Mucosa of stomach (tissue), 1 donor: ENCODE measurements around the gene TMPRSS11F.

Source experiments
- H3K27me3 ChIP-seq: one replicate; pipeline ENCODE4 v1.7.0; 2013; ENCODE audit warnings: mild to moderate bottlenecking, low read length; ENCODE audit not compliant: control insufficient read depth, insufficient read depth
- H3K36me3 ChIP-seq: one replicate; pipeline ENCODE4 v1.7.0; 2013; ENCODE audit warnings: low read length; ENCODE audit not compliant: control insufficient read depth, insufficient read depth
- H3K4me1 ChIP-seq: one replicate; pipeline ENCODE4 v1.7.0; 2013; ENCODE audit warnings: mild to moderate bottlenecking, low read length; ENCODE audit not compliant: control insufficient read depth, insufficient read depth
- H3K4me3 ChIP-seq: one replicate; pipeline ENCODE4 v1.7.0; 2013; ENCODE audit warnings: low read length
- H3K9ac ChIP-seq: one replicate; pipeline ENCODE4 v1.7.0; 2013; ENCODE audit warnings: mild to moderate bottlenecking, low read length, moderate library complexity
- H3K9me3 ChIP-seq: one replicate; pipeline ENCODE4 v1.7.0; 2013; ENCODE audit warnings: mild to moderate bottlenecking, low read length, moderate library complexity; ENCODE audit not compliant: control insufficient read depth
- donor health status: Pancreatic carcinoma.

Gene TMPRSS11F

DNA sequence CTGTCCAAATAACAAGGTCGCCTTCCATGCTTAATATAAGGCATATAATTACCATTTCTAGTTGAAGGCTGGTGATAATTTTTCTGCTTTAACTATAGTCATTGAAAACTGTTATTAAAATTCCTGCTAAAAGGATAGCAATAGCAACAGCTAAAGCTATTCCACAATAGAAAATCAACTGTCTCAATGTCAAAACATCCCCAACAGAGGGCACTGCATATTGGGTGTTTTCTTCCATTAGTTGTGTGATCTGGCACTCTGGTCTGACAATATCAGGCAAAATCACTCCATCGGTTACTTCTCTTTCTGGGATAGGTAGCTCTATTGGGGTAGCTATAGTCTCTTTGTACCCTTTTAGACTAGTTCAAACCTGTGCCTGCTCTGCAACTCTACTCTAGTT, 53.5 kb downstream of the TMPRSS11F start:
- no peak overlapping the region for H3K4me3 ChIP-seq
- no peaks in the 10 kb centered on the region for H3K36me3 ChIP-seq
- H3K9ac ChIP-seq: no peak overlapping the region
- H3K27me3 ChIP-seq: no peaks in the 10 kb centered on the region
- no peaks in the 10 kb centered on the region for H3K4me1 ChIP-seq
- H3K9me3 ChIP-seq: no peaks in the 10 kb centered on the region

GRCh38 chr4:68074397-68074796, 55.3 kb downstream of the TMPRSS11F start:
- Histone ChIP-seq H3K4me3 (no peak overlapping the region), H3K9ac (no peak overlapping the region), H3K4me1 (no peaks in the 10 kb centered on the region), H3K27me3 (no peaks in the 10 kb centered on the region), H3K9me3 (no peaks in the 10 kb centered on the region), H3K36me3 (no peaks in the 10 kb centered on the region)

- no peaks in the 10 kb centered on the region for H3K4me1 ChIP-seq
- no peaks in the 10 kb centered on the region for H3K36me3 ChIP-seq
- no peak overlapping the region for H3K4me3 ChIP-seq
- H3K9me3 ChIP-seq: no peaks in the 10 kb centered on the region
- no peaks in the 10 kb centered on the region for H3K27me3 ChIP-seq
- H3K9ac ChIP-seq: no peak overlapping the region
Observed at GRCh38 chr4:68070302-68070701, 59.4 kb downstream of the TMPRSS11F start.

DNA sequence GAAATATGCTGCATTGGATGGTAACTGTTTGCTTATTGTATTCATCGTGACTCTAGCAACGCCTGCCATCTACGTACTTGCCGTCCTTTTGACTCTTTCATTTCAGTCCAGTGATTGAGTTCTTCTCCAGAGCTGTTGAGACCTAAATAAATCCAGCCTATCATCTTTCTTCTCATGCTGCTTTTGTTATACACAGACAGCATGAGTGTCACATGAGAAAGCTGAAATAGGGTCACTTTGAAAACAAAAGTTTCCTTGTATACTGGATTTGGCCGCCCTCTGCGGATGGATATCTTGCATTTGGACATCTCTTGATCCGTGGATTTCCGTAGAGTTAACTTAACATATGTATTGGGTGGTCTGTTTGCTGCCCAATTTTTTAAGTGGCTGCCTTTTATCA, 67.2 kb downstream of the TMPRSS11F start:
- H3K4me3 ChIP-seq: no peak overlapping the region
- H3K27me3 ChIP-seq: no peaks in the 10 kb centered on the region
- no peak overlapping the region for H3K9ac ChIP-seq
- no peaks in the 10 kb centered on the region for H3K36me3 ChIP-seq
- H3K4me1 ChIP-seq: no peaks in the 10 kb centered on the region
- H3K9me3 ChIP-seq: no peaks in the 10 kb centered on the region

DNA sequence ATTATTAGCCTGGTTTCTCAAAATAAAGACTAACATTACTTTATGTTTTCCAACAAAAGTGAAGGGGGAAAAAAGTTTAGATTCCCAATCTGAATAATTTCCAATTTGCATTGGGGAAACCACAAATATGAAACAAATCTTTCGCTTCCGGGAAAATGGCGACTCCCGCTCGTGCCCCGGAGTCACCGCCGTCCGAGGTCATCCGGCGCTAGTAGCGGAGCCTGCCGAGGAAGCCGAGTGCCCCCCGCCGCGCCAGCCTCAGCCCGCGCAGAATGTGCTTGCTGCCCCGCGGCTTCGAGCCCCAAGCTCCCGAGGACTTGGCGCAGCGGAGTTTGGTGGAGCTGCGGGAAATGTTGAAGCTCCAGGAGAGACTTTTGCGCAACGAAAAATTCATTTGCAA, 91.4 kb downstream of the TMPRSS11F start:
- Histone ChIP-seq H3K27me3 (no peaks in the 10 kb centered on the region), H3K9me3 (no peaks in the 10 kb centered on the region), H3K4me1 (no peaks in the 10 kb centered on the region), H3K36me3 (no peaks in the 10 kb centered on the region), H3K9ac (no peak overlapping the region), H3K4me3 (no peak overlapping the region)

DNA sequence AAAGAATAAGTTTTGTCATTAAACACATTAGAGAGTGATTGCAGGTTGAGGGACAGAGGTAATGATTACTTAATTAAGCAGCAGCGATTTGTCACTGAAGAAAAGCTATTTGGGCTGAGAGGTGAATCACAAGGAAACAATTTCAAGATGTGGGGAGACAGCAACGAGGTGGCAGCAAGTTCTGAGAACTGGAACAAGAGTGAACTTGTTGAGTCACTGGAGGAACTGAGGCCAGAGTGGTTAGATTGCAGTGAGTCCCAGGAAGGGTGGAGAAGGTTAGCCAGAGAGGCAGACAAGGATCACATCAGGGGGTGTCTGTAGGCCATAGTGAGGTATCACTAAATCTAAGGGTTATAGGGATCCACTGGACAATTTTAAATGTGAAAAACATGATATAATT, 108.5 kb downstream of the TMPRSS11F start:
- H3K9ac ChIP-seq: no peak overlapping the region
- H3K27me3 ChIP-seq: no peaks in the 10 kb centered on the region
- no peaks in the 10 kb centered on the region for H3K4me1 ChIP-seq
- H3K36me3 ChIP-seq: no peaks in the 10 kb centered on the region
- no peaks in the 10 kb centered on the region for H3K9me3 ChIP-seq
- no peak overlapping the region for H3K4me3 ChIP-seq

DNA sequence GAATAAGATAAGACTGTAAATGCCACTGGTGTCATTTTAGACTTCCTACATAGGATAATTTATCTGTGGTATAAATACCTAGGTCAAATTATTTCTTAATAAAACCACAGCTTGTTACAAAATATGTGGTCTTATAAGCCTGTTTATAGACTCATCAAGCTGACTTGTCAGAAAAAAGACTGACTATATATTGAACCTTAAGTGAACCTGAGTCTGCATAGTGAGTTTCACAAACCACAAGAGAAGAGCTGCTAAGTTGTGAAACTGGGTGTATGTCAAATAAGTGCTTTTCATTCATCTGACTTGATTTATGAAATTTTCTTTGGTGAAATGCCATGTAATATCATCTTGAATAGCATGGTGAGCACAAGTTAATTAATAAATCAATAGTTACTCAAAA, 118.0 kb downstream of the TMPRSS11F start:
- Histone ChIP-seq H3K27me3 (no peaks in the 10 kb centered on the region), H3K4me1 (no peaks in the 10 kb centered on the region), H3K9ac (no peak overlapping the region), H3K9me3 (no peaks in the 10 kb centered on the region), H3K4me3 (no peak overlapping the region), H3K36me3 (no peaks in the 10 kb centered on the region)
